GM10847 (cell line): Measurements from ENCODE around the gene SDK2.

Experiments
- POLR2A ChIP-seq: IDR thresholded peaks from 2 replicates; pipeline ENCODE4 v1.6.1; 2011; ENCODE audit not compliant: insufficient read length; ENCODE audit errors: extremely low read depth

The SDK2 gene

GRCh38 chr17:73613271-73614233, 30.7 kb downstream of the SDK2 start:
- no peak for TF ChIP-seq POLR2A

- TF ChIP-seq POLR2A: no peak
Observed at GRCh38 chr17:73612031-73612472, 32.2 kb downstream of the SDK2 start.

GRCh38 chr17:73611630-73612029, 32.6 kb downstream of the SDK2 start:
- no peak for TF ChIP-seq POLR2A

GRCh38 chr17:73610331-73610911, 33.8 kb downstream of the SDK2 start:
- TF ChIP-seq POLR2A: no peak

- no peak for TF ChIP-seq POLR2A
Observed at GRCh38 chr17:73609758-73610157, 34.5 kb downstream of the SDK2 start.

- TF ChIP-seq POLR2A: no peak
Observed at GRCh38 chr17:73609060-73609459, 35.2 kb downstream of the SDK2 start.

- TF ChIP-seq POLR2A: no peak
Observed at GRCh38 chr17:73605444-73605843, 38.8 kb downstream of the SDK2 start.

- no peak for TF ChIP-seq POLR2A
Observed at GRCh38 chr17:73604476-73604875, 39.8 kb downstream of the SDK2 start.

- TF ChIP-seq POLR2A: no peak
Observed at GRCh38 chr17:73603971-73604370, 40.3 kb downstream of the SDK2 start.

GRCh38 chr17:73600103-73600871, 44.0 kb downstream of the SDK2 start:
- TF ChIP-seq POLR2A: no peak

GRCh38 chr17:73599599-73599998, 44.6 kb downstream of the SDK2 start:
- no peak for TF ChIP-seq POLR2A

- no peak for TF ChIP-seq POLR2A
Observed at GRCh38 chr17:73598212-73598611, 46.0 kb downstream of the SDK2 start.

- TF ChIP-seq POLR2A: no peak
Observed at GRCh38 chr17:73595931-73596330, 48.3 kb downstream of the SDK2 start.

GRCh38 chr17:73595479-73595878, 48.8 kb downstream of the SDK2 start:
- no peak for TF ChIP-seq POLR2A

GRCh38 chr17:73595068-73595467, 49.2 kb downstream of the SDK2 start:
- no peak for TF ChIP-seq POLR2A

GRCh38 chr17:73594598-73594997, 49.6 kb downstream of the SDK2 start:
- no peak for TF ChIP-seq POLR2A
